Activated T-cell treated with anti-CD3 and anti-CD28 coated beads, Interleukin-2, amount 50 U/mL, for 1 hour (primary cell): ENCODE results near the gene AGPAT3.
A peak's percentile ranks its signal among the peaks of the same experiment; 100 is the strongest.
"Not testable (repeated sequence)": the region's sequence is repeated elsewhere in the genome, so short reads cannot be mapped to it uniquely, and the experiment has no call there.

ENCODE experiments used
- DNase-seq: peaks from one replicate; pipeline ENCODE4 v3.0.0-alpha.2; 2020

AGPAT3 gene, protein sequence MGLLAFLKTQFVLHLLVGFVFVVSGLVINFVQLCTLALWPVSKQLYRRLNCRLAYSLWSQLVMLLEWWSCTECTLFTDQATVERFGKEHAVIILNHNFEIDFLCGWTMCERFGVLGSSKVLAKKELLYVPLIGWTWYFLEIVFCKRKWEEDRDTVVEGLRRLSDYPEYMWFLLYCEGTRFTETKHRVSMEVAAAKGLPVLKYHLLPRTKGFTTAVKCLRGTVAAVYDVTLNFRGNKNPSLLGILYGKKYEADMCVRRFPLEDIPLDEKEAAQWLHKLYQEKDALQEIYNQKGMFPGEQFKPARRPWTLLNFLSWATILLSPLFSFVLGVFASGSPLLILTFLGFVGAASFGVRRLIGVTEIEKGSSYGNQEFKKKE

DNA sequence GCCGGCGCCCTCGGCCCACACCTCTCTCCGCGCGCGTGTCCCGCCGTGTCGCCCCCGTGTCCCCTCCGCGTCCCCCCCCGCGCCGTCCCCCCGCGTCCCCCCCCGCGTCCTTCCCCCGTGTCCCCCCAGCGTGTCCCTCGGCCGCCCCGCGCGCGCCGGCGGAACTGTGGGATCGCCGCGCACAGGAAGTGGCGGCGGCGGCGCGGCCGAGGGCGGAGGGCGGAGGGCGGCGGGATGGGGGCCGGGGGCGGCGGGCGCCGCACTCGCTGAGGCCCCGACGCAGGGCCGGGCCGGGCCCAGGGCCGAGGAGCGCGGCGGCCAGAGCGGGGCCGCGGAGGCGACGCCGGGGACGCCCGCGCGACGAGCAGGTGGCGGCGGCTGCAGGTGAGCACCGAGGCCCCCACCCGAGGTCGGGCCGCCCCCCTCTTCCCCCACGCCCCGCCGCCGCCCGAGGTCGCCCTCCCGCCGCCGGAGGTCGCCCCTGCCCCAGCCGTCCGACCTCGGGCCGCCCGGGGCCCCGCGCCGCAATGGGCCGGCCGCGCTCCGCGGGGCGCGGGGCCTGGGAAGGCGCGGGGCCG lies at the start of gene AGPAT3:
Gene AGPAT3, plus strand, starts transcription at position 262 of the 578 bp plus-strand sequence. CDS start 94,459 bp downstream, outside the sequence.
- DNase-seq, result peak; percentile 61

DNA sequence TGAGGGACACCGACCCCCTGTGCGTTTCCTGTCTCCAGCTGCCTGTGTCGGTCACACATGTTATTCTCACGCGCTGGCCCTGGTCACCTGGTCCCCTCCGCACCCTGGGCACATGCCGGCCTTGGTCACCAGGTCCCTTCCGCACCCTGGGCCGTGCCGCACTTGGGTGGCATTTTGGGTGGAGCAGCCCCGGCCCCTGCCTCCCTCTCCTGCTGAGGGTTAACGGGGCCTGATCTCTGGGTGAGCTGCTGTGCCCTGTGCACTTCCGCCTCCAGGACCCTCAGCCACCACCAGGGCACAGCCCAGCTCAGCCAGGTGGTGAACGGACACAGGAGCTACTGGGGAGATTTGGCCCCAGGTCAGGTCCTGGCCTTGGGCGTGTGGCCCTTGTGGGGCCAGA lies 49.0 kb upstream of the AGPAT3 start:
- DNase-seq, result no peak

DNA sequence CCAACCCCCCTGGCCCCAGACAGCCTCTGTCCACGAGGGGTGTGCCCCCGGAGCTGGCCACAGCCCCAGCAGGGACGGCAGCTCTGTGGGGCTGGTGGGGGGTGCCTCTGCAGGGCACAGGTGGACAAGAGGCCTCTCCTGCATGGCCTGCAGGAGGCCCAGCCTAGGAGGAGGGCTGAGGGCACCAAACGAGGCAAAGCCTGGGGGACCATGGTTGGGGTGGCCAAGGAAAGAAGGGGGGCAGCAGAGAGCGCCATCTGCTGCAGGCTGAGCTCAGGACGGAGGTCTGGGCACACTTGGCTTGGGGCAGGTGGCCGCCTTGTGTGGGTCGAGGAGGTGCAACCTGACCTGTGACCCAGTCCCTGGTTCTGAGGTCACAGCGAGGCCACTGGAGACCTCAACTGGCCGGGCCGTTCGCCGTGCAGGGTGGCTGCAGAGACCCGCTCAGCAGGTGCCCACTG lies 48.4 kb upstream of the AGPAT3 start:
- no peak for DNase-seq

DNA sequence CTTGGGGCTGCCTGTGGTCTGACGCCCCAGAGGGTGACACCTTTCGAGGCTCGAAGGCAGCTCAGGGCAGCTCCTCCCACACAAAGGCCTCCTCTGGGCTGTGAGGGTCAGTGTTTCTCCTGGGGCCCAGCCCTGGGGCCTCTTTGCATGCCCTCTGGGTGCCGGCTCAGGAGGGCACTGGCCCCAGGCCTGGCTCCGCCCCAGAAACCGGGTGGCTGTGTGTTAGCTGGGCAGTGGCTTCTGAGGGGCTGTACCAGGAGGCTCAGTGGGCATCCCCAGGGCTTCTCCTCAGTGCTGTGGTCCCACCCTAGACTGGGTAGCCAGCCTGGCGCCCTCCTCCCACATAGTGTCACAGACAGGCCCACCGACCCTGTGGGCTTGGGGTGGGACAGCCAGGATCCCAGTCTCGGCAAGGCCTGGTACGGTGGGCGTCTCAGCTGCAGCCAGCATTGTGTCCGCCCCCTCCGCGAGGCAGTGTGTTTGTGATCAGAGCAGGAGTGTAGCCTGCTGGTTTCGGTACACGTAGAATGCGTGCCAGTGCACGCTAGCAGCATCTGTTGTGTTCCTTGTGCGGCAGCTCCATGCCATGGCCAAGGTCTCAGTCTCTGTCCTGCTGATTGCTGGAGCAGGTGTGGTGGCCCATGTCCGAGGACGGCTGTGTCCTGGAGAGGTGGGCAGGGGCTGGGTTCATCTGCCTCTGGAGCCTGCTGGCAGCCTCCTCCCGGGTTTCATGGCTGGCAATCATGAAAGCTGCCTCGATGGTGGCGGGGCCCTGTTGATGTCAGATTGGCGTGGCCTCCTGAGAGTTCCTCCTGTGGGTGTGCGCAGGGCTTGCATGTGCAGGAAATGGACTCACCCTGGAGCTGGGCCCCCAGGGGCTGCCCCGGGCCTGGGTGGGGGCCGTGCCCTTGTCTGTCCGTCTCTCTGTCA lies 47.6 kb upstream of the AGPAT3 start:
- no peak for DNase-seq

DNA sequence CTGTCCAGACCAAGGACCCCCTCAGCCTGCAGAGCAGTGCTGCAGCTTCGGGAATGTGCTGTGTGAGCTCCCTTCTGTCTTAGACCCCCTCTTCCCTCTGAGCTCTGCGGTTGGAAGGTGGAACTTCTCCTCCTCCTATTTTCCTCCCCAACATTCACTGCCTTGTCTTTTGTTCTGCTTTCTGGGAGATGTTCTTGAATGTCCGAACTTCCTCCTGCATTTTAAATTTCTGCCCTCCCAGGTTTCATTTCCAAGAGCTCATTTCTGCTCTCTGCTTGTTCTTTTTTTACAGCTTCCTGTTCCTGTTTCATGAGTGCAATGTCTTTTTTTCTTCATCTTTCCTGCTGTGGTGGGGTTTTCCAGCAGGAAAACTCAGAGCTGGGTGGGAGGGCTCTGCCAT lies 46.3 kb upstream of the AGPAT3 start:
- DNase-seq, result no peak

DNA sequence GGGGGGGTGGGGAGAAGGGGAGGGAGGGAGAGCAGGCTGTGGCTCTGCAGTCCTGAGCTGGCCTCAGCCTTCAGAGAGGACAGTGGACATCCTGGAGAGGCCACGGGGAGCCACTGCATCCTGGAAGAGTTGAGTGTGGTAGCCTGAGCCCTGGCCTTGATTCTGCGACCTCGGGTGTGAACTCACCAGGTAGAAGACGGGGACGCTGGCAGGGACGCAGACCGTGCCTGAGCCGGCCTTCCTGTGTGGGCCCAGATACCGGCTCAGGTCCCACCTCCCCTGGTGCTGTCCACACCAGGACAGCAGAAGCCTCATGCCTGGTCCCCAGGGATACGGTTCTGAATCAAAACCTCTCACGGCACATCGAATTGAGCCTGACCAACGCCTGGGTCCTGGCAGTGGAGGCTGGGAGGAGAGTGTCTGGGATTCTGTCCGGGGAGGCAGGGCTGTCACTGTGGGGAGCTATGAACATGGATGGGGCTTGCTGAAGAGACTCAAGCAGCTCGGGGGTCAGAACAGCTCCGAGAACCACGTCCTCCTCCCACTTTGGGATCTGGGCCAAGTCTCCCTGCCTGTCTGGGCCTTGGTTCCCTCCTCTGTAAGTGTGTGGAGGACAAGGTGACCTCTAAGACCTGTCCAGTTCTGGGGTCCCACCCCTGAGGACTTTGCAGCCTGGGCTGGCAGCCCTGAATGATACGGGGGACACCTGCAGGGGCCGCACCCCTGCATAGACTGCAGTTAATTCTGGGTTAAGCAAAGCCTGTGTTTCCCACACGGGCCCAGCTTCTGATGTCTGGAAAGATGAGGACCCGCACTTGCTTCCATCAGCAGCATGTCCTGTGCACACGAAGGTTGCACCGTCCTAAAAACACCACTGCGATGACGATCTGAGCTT lies 45.3 kb upstream of the AGPAT3 start:
- DNase-seq, result no peak

DNA sequence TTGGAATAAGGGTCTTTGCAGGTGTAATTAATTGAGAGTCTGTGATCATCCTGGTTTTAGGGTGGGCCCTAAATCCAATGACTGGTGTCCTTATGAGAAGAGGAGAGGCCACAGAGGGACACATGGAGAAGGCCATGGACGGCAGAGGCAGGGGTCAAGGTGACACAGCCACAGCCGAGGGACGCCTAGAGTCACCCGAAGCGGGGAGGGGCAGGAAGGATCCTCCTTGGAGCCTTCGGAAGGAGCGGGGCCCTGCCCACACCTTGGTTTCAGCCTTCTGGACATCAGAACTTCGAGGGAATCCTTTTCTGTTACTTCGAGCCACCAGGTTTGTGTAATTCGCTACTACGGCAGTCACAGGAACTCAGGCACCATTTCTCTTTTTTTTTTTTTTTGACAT lies 44.6 kb upstream of the AGPAT3 start:
- DNase-seq, result no peak

DNA sequence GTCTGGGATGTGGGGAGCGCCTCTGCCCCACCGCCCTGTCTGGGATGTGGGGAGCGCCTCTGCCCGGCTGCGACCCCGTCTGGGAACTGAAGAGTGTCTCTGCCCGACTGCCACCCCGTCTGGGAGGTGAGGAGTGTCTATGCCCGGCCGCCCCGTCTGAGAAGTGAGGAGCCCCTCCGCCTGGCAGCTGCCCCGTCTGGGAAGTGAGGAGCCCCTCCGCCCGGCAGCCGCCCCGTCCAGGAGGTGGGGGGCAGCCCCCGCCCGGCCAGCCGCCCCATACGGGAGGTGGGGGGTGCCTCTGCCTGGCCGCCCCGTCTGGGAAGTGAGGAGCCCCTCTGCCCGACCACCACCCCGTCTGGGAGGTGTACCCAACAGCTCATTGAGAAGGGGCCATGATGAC lies 42.9 kb upstream of the AGPAT3 start:
- DNase-seq, result not testable (repeated sequence)

DNA sequence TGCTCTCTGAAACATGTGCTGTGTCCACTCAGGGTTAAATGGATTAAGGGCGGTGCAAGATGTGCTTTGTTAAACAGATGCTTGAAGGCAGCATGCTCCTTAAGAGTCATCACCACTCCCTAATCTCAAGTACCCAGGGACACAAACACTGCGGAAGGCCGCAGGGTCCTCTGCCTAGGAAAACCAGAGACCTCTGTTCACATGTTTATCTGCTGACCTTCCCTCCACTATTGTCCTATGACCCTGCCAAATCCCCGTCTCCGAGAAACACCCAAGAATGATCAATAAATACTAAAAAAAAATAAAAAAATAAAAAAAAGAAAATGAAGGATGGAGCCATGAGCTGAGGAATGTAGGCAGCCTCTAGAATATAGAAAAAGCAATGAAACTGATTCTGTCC lies 42.3 kb upstream of the AGPAT3 start:
- not testable (repeated sequence) for DNase-seq

DNA sequence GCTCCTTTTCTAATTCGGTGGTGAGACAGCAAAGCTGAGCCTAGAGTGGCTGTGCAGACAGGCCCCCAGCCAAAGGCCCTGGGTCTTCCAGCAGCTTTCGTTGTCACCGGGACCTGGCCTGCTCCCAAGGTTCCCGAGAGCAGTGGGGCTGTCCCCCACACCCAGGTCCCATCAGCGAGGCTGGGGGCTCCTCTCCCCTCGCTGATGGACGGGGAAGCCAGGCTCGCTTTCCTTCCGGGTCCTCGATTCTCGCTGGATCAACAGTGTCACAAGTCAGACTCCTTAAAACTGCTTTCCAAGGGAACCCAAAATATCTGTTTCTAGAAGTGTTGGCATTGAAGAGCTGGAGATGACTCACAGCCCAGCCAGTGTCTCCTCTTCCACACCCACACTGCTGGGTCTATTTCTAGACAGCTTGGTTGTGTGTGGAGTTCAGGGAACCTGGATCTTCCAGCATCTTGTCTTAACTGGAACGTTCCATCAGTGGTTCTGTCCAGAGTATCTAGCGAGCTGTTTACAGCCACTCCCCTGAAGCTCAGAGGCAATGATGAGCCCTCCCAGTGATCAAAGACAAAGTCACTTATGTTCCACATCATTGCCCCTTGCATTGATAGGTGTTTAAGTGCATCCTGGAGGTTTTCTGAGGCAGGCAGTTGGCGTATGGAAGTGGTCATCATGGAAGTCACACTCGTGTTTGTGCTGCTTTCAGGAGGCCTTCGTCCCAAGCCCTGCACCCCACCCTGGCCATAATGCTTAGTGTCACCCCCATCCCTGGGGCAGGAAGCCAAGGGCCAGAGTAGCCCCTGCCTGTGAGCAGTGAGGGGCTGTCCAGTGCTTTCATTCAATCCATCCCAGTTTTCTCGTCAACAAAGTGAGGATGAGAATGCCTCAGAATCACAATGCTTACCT lies 40.4 kb upstream of the AGPAT3 start:
- DNase-seq, result no peak

DNA sequence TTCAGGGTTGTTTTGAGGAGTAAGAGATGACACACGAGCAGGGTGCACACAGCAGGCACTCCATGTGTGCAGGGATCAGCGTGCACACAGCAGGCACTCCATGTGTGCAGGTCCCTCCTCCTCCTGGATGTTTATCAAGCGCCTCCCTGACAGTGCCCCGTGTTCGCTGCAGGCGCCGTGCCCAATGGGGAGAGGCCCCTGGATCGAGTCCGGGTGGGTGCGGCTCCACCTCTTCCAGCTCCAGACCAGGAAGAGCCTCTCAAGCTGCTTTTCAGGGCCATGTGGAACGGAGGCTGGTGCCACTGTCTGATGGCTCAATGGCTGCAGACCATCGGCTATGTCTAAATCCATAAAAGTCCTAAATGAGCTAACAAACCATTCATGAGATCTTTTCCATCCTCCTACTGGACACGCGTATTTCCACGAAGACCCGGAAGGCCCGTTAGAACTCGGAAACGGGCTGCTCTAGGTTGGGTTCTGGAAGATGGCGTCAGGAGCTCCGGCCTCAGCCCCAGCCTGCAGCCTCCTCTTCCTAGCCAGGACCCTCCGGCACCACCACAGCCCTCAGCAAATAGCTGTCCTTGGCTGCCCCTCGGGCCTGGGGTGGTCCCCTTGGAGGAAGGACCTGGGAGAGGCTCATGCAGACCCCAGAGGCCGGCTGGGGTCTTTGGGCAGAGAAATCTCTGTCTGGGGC lies 39.6 kb upstream of the AGPAT3 start:
- no peak for DNase-seq

DNA sequence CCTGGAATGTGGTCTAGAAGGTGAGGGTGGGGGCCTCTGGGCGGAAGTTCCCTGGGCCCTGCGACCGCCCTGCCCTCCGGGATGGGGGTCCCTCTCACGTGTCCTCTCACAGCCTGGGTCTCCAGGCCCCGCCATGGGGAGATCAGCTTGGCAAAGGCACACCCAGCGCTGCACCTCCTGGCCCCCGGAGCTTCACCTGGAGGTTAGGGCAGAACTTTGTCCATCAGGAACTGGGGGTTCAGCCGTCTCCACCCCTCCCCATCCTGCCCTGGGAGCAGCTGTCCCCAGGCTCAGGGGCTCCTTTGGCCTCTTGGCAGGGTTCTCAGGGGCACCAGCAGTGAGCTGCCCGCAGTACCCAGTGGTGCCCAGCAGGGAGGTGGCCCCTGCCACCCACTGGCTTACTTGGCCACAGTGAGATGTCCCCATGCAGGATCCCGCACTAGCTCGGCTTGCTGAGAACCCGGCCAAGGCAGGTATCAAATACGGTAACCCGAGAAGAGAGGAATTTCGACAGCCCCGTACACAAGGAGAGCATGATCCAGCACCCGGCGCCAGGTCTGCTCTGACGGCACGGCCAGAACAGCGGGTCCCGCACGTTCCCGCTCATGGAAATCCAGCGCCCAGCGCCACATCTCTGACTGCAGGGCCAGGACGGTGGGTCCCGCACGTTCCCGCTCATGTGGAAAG lies 38.9 kb upstream of the AGPAT3 start:
- DNase-seq, result no peak

DNA sequence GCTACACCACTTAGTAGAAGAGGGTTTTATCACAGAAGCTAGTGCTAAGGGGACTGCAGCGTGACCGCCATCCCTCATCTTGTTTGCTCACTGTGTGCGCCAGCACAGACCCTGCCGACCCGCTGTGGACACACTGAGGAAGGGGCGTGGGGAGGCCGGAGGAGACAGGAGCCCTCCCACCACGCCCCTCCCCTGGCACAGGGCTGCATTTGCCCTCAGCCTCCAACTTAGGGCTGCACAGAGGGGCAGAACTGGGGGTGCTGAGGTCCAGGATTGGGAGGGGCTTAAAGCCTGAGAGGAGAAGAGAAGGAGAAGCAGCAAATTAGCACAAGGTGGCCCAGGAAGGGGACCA lies 38.4 kb upstream of the AGPAT3 start:
- DNase-seq, result no peak

DNA sequence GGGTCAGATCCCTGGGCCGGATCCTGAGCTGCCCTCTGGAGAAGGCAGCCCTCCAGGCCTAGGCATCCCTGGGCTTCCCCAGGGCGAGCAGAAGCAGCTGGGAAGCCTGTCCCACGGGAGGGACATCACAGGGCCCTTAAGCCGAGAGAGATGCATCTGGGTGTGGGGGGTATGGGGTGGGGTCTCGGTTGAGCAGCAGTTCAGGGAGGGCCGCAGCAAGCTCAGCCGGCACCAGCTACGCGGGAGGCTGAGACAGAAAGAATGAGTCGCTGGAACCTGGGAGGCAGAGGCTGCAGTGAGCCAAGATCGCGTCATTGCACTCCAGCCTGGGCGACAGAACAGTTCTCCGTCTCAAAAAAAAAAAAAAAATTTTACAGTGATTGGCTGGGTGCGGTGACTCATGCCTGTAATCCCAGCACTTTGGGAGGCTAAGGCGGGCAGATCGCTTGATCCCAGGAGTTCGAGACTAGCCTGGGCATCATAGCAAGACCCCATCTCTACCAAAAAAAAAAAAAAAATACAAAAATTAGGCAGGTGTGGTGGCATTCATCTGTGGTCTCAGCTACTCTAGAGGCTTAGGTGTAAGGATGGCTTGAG lies 37.9 kb upstream of the AGPAT3 start:
- DNase-seq, result no peak

DNA sequence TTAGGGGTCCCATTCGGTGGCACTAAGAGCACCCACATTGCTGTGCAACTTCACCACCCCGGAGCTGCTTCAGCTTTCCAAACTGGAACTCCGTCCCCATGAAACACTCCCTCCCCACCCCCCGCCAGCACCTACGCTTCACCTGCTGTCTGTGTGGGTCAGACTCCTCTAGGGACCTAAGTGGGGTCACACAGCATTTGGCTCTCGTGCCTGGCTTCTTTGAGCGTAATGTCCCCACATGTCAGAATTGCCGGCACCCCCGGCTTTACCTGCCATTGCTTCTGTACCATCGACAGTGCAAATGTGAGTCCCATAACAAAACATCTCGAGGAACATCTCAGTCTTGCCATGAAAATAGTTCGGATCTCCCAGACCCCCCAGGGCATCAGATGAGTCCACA lies 35.9 kb upstream of the AGPAT3 start:
- DNase-seq, result no peak

DNA sequence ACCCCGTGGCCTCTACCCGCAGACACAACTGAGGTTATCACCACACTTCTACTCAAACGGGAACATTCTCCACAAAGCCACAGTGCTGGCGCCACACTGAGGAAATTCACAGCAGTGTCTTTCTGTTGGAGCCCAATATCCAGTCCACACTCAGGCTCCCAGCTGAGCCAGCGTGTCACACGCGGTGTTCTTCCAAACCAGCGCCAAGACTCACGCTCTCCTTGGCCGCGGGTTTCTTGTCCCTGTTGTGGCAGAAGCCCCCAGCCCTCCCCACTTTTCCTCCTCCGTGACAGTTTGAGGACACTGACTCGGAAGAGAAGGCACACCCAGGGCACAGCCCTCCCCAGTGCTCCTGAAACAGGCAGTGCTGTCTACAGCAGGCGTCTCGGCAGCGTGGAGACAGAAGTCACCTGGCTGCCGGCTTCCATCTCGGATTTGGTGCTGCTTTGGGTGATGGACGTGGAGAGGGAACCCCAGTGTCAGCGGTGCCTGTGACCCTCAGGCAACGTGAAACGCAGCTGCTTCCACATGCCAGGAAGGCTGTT lies 35.4 kb upstream of the AGPAT3 start:
- no peak for DNase-seq

DNA sequence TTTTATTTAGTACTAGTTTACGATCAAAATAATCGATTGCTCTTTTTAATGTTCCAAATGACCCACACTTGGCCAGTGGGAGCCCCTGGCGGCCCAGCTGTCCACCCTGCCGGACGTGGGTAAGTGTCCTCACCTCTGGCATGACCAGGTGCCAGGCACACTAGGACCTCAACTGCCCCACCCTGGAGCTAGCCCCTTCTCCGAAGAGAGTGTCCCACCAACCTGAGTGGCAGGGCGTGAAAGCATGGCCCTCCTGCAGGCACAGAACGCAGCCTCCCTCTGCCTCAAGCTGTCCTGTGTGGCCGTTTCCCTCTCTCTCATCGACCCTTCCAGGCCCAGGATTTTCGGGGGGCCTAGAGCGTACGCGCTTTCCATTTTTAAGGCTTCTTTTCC lies 32.9 kb upstream of the AGPAT3 start:
- DNase-seq, result no peak

DNA sequence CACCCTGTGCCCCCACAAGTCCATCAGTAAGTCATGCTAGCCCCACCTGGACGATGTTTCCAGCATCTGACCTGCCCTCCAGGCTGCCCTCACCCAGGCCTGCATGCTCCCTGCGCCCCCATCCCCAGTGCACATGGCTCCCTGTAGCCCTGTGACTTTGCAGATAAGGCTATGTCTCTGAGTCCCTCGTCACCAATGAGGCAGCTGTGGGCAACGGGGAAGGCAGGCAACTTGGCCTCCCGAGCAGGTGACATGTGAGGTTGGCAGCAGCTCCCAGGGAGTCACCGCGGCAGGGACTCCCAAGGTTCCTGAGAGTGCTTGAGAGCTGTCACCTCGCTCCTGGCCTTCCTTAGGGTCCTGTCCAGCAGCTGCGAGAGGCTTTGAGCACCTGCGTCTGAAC lies 32.4 kb upstream of the AGPAT3 start:
- DNase-seq, result no peak

DNA sequence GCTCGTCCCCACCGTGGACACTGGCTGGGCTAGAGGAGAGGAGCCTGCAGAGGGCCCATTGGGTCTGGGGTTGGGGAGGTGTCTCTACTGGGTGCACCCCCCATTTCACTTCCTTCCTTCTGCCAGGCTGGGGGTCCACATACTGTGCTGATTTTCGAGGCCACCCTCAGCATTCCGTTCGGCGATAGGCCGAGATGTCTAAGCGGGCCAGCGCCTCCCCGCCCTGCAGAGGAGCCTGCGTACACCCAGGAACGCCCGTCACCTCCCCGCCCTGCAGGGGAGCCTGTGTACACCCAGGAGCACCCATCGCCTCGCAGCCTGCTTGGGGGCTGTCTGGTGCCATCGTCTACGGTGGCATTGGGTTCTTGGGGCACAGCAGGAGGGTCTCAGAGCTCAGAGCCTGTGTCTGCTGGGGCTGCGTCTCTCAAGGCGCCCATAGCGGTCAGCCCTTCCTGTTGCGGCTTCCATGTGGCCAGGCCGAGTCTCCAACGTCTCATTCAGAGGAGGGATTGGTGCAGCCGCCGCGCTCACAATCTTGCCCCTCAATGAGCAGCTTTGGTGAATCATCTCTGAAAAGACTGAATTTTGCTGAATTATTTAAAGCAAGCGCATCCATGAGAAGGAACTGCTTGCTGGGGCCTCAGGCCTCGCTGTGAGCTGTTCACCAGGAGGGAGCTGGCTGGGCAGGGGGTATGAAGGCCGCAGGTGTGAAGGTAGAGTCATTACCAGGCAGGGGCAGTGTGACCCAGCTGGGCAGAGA lies 30.7 kb upstream of the AGPAT3 start:
- no peak for DNase-seq
